C4-2B (cell line): ENCODE data around the gene CLSTN2.

ENCODE experiments used
- H3K27ac ChIP-seq: fragments of 450-650 bp; 2 replicates; pipeline ENCODE4 v1.5.1; 2017
- CTCF ChIP-seq: fragments of 450-650 bp; conservative IDR thresholded peaks from 2 replicates; pipeline ENCODE4 v1.5.1; 2017; ENCODE audit warnings: mild to moderate bottlenecking
- ZFX ChIP-seq: fragments of 450-650 bp; IDR thresholded peaks from 2 replicates; pipeline ENCODE4 v1.6.1; 2017

CLSTN2 gene

GRCh38 chr3:140273542-140274195, 338.7 kb downstream of the CLSTN2 start:
- TF ChIP-seq ZFX = no peak
- TF ChIP-seq CTCF = no peak
- no peak overlapping the region for H3K27ac ChIP-seq

GRCh38 chr3:140274429-140274828, 339.4 kb downstream of the CLSTN2 start:
- no peak overlapping the region for H3K27ac ChIP-seq
- no peak for TF ChIP-seq CTCF
- no peak for TF ChIP-seq ZFX

GRCh38 chr3:140276703-140277102, 341.7 kb downstream of the CLSTN2 start:
- no peak overlapping the region for H3K27ac ChIP-seq
- TF ChIP-seq CTCF = peak; percentile 67
- TF ChIP-seq ZFX = no peak

- TF ChIP-seq CTCF = no peak
- no peak for TF ChIP-seq ZFX
- no peak overlapping the region for H3K27ac ChIP-seq
Measured at GRCh38 chr3:140277886-140278285, 342.9 kb downstream of the CLSTN2 start.

GRCh38 chr3:140284372-140284771, 349.4 kb downstream of the CLSTN2 start:
- TF ChIP-seq CTCF (no peak), ZFX (no peak)
- no peak overlapping the region for H3K27ac ChIP-seq

GRCh38 chr3:140285380-140285779, 350.4 kb downstream of the CLSTN2 start:
- no peak overlapping the region for H3K27ac ChIP-seq
- TF ChIP-seq CTCF (no peak), ZFX (no peak)

- no peak for TF ChIP-seq ZFX
- no peak for TF ChIP-seq CTCF
Measured at GRCh38 chr3:140288595-140288994, 353.6 kb downstream of the CLSTN2 start.

More at GRCh38 chr3:140288595-140288994, 353.6 kb downstream of the CLSTN2 start:
- H3K27ac ChIP-seq = no peak overlapping the region
